ENCODE data around the gene MAPK8IP3.

Gene MAPK8IP3

GRCh38 chr16:1762196-1762878 is 56.3 kb downstream of the MAPK8IP3 start:
- no peak for DNase-seq (ENCODE audit: low read depth)

- no peak for DNase-seq (ENCODE audit: low read depth)
Observed at GRCh38 chr16:1762879-1763520, 57.0 kb downstream of the MAPK8IP3 start.

- DNase-seq (ENCODE audit: low read depth), result no peak
Observed at GRCh38 chr16:1763521-1764511, 57.8 kb downstream of the MAPK8IP3 start.

GRCh38 chr16:1764971-1765370 is 59.0 kb downstream of the MAPK8IP3 start:
- DNase-seq (ENCODE audit: low read depth), result no peak

- DNase-seq (ENCODE audit: low read depth), result no peak
Observed at GRCh38 chr16:1765826-1766225, 59.8 kb downstream of the MAPK8IP3 start.

GRCh38 chr16:1766231-1766630 is 60.2 kb downstream of the MAPK8IP3 start:
- no peak for DNase-seq (ENCODE audit: low read depth)

GRCh38 chr16:1766701-1767100 is 60.7 kb downstream of the MAPK8IP3 start:
- DNase-seq (ENCODE audit: low read depth), result no peak

GRCh38 chr16:1767116-1767994 is 61.4 kb downstream of the MAPK8IP3 start:
- no peak for DNase-seq (ENCODE audit: low read depth)

GRCh38 chr16:1768061-1768766 is 62.2 kb downstream of the MAPK8IP3 start:
- DNase-seq (ENCODE audit: low read depth), result no peak

- no peak for DNase-seq (ENCODE audit: low read depth)
Observed at GRCh38 chr16:1768767-1769401, 62.9 kb downstream of the MAPK8IP3 start.

GRCh38 chr16:1769402-1770300 is 63.7 kb downstream of the MAPK8IP3 start:
- no peak for DNase-seq (ENCODE audit: low read depth)

- DNase-seq (ENCODE audit: low read depth), result peak; percentile 68
Observed at GRCh38 chr16:1770328-1771187, 64.6 kb downstream of the MAPK8IP3 start.

GRCh38 chr16:1771188-1771863 is 65.3 kb downstream of the MAPK8IP3 start, which contains the start of gene NME3:
TSS of gene NME3 (minus strand) at chr16:1771543. CDS start at chr16:1771534, 9 bp downstream.
- DNase-seq (ENCODE audit: low read depth), result peak; percentile 75

- DNase-seq (ENCODE audit: low read depth), result no peak
Observed at GRCh38 chr16:1771864-1772361, 65.9 kb downstream of the MAPK8IP3 start.

GRCh38 chr16:1772362-1772907 is 66.4 kb downstream of the MAPK8IP3 start, which contains the start of gene EME2:
TSS of gene EME2 (plus strand) at chr16:1772810. CDS start at chr16:1773228, 418 bp downstream.
- peak; percentile 73 for DNase-seq (ENCODE audit: low read depth)

GRCh38 chr16:1772908-1773702 is 67.1 kb downstream of the MAPK8IP3 start, which contains the start of gene MRPS34:
TSS of gene MRPS34 (minus strand) at chr16:1773134. CDS start at chr16:1773119, 15 bp downstream.
- peak; percentile 87 for DNase-seq (ENCODE audit: low read depth)

Data from iris pigment epithelial cell (primary cell).